ENCODE data around the gene TTC22.

TTC22 gene

DNA sequence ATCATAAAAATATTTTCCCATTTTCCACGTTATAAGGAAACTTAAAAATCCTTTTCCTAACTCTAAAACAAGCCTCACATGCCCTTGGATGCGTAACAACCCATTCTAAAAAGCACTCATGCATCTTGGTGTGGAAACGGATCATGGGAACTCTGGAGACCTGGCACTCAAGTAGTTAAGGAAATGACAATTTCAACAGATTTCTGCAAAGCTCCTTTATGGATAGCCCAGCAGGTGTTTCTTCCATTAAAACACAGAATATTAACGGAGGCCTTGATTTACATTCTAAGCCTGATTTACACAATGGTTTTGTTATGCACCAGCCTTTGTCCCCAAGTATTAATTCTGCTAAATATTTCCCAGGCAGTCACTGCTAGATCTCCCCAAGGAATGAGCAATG lies 49.7 kb downstream of the TTC22 start:
- DNase-seq (ENCODE audit: low read depth): no peak
- no peak overlapping the region for H3K4me3 ChIP-seq (ENCODE audit: low read depth, low read length)
- TF ChIP-seq, protein P1, sequence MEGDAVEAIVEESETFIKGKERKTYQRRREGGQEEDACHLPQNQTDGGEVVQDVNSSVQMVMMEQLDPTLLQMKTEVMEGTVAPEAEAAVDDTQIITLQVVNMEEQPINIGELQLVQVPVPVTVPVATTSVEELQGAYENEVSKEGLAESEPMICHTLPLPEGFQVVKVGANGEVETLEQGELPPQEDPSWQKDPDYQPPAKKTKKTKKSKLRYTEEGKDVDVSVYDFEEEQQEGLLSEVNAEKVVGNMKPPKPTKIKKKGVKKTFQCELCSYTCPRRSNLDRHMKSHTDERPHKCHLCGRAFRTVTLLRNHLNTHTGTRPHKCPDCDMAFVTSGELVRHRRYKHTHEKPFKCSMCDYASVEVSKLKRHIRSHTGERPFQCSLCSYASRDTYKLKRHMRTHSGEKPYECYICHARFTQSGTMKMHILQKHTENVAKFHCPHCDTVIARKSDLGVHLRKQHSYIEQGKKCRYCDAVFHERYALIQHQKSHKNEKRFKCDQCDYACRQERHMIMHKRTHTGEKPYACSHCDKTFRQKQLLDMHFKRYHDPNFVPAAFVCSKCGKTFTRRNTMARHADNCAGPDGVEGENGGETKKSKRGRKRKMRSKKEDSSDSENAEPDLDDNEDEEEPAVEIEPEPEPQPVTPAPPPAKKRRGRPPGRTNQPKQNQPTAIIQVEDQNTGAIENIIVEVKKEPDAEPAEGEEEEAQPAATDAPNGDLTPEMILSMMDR (IDR thresholded peaks at IDR 0.05; ENCODE audit: low read depth, low read length, missing control alignments): no peak

DNA sequence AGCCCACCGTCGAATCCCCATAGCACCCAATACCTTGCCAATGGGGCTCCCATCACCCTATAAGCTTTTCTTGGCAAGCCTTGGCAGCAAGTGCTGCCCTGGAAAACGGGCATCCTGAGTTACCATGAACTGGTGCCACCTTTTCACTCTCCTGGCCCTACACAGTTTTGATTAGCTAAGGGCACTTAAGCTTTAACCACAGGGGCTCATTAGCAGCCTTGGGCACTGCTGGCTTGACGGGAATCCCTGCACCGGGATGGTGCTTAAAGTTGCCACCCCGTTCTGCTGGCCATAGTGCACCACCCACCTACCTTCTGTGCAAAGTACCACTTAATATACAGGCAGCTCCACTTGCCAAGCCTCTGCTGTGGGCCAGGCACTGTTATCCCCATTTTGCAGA lies 50.5 kb downstream of the TTC22 start:
- TF ChIP-seq, protein P1 (IDR thresholded peaks at IDR 0.05; ENCODE audit: low read depth, low read length, missing control alignments): no peak
- no peak for DNase-seq (ENCODE audit: low read depth)
- H3K4me3 ChIP-seq (ENCODE audit: low read depth, low read length): no peak overlapping the region

DNA sequence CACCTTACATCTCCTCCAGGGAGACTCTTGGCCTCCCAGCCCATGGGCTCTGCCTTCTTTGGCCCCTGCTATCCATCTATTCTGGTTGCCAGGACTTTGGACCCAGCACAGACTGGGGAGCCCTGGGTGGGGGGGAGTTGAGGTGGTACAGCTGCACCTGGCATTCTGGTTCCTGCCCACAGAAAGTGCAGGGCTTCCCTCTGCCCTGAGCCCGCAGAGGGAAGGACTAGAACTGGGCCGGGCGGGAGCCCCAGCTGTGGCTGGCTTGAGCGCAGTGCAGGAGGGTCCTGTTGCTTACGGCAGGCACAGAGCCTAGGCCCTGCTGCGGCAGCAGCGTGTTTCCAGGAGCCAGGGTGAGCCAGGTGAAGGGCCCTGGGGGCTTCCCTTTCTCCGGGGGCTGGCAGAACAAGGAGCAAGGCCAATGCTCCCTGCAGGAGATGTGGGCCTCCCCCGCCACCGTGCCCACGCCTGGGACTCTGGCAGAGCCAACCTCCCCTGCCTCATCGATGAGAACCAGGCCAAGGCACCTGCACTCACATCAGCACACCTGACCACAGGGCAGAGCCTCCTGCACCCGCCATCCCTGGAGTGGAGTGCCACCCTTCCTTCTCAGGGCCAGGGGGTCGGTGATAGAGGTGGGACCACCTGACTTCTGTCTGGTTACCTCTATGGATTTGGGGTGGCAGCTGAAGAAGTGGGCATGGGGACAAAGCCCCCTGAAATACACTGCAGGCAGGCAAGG lies 52.9 kb downstream of the TTC22 start:
- H3K4me3 ChIP-seq (ENCODE audit: low read depth, low read length): no peak overlapping the region
- TF ChIP-seq, protein P1 (IDR thresholded peaks at IDR 0.05; ENCODE audit: low read depth, low read length, missing control alignments): no peak
- no peak for DNase-seq (ENCODE audit: low read depth)

DNA sequence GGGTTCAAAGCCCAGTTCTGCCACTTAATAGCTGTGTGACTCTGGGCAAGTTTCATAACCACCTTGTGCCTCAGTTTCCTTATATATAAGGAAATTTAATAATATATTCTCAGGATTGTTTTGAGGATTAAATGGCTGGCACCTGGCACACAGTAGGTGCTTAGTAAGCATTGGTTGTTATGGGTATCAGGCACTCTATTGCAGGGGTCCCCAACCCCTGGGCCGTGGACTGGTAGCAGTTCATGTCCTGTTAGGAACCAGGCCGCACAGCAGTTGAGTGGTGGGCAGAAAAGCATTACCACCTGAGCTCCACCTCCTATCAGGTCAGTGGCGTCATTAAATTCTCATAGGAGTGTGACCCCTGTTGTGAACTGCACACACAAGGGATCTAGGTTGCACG lies 55.3 kb downstream of the TTC22 start:
- H3K4me3 ChIP-seq (ENCODE audit: low read depth, low read length): no peak overlapping the region
- DNase-seq (ENCODE audit: low read depth): no peak
- TF ChIP-seq, protein P1 (IDR thresholded peaks at IDR 0.05; ENCODE audit: low read depth, low read length, missing control alignments): no peak

DNA sequence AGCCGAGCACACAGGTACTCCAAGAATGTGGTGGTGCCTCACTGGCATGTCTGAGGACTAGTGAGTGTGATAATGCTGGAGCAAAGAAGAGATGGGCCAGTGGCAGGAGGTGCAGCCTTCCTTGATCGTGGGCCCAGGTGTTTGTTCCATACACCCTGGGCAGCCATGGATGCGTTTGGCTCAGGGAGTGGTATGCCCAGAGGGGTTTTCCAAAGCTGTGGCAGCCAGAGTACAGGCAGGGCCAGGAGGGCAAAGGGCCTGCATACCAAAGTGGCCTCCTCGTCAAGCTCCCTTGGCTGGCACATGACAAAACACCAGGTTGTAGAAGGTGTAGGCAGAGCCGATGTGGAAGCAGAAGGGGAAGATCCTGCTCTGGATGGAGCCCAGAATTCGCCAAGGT lies 55.8 kb downstream of the TTC22 start:
- TF ChIP-seq, protein P1 (IDR thresholded peaks at IDR 0.05; ENCODE audit: low read depth, low read length, missing control alignments): no peak
- no peak for DNase-seq (ENCODE audit: low read depth)
- no peak overlapping the region for H3K4me3 ChIP-seq (ENCODE audit: low read depth, low read length)

DNA sequence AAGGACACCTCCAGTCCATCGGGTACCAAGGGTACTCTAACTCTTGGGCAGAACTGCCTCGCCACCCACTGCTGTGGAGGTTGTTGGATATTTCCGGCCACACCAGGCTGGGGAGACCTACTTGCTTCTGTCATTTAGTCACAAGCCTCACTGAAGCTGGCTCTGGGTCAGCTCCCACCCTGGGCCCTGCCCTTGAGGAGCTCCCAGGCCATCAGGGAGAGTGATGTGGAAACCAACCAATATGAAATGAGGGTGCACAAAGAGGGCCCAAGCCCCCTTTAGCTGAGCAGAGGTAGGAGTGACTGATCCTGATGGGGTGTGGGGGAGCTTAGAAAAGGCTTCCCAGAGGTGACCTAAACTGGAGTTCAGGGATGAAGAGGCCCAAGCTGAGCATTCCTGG lies 56.4 kb downstream of the TTC22 start:
- DNase-seq (ENCODE audit: low read depth): no peak
- H3K4me3 ChIP-seq (ENCODE audit: low read depth, low read length): no peak overlapping the region
- TF ChIP-seq, protein P1 (IDR thresholded peaks at IDR 0.05; ENCODE audit: low read depth, low read length, missing control alignments): no peak
